ENCODE results near the gene GABRA6.

DNA sequence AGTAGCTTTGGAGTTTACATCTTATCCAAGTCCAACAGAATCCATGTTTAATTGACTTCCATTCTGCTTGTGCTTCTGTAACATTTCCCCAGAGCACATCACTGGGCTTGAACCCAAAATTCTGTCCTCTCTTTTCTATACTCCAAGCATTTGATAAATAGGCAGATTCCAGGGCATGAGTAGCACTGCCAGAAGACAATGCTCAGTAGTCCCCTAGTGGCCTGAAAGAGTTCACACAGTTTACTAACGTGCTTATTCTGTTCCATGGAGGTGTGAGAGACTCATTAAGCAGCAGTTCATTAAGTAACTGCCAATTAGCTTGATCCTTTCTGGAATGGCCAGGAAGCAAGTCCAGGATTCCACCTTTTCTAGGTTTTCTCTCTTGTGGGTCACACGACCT is 9.4 kb upstream of the GABRA6 start:
- TF ChIP-seq, protein P1, sequence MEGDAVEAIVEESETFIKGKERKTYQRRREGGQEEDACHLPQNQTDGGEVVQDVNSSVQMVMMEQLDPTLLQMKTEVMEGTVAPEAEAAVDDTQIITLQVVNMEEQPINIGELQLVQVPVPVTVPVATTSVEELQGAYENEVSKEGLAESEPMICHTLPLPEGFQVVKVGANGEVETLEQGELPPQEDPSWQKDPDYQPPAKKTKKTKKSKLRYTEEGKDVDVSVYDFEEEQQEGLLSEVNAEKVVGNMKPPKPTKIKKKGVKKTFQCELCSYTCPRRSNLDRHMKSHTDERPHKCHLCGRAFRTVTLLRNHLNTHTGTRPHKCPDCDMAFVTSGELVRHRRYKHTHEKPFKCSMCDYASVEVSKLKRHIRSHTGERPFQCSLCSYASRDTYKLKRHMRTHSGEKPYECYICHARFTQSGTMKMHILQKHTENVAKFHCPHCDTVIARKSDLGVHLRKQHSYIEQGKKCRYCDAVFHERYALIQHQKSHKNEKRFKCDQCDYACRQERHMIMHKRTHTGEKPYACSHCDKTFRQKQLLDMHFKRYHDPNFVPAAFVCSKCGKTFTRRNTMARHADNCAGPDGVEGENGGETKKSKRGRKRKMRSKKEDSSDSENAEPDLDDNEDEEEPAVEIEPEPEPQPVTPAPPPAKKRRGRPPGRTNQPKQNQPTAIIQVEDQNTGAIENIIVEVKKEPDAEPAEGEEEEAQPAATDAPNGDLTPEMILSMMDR (IDR thresholded peaks at IDR 0.05), result no peak
- no peak for TF ChIP-seq POLR2A (IDR thresholded peaks at IDR 0.05)
